Heart left ventricle (tissue), 16 donors: Measurements from ENCODE around the gene TPX2. TPM values are rescaled to one million over a fixed set of nuclear protein-coding genes. Genes with fewer than 3 reads are reported as not detected.
A peak's percentile ranks its signal among the peaks of the same experiment; 100 is the strongest.

Experiments used
- ATAC-seq, 4 donors: fragments of 200-7000 bp; cut with Tn5 transposase; one replicate each; pipeline ENCODE4 v1.9.1; 2020 to 2022; ENCODE audit warnings: moderate library complexity in 4 of 4, mild to moderate bottlenecking in 3 of 4, moderate number of reproducible peaks in 1 of 4
- DNase-seq, 5 donors: peaks; one replicate each; pipeline ENCODE4 v3.0.0-alpha.2; 2020
- H3K27ac ChIP-seq, 12 donors: fragments of 200-600 bp; sonication (generic) in 4 of 12; one replicate each; pipeline versions ENCODE4 v1.5.0 to v1.8.0; 2016 to 2022; ENCODE audit warnings: mild to moderate bottlenecking in 2 of 12
- H3K27me3 ChIP-seq, 9 donors: fragments of 200-600 bp; sonication (generic) in 2 of 9; one replicate each; pipeline versions ENCODE4 v1.5.1 to v1.8.0; 2016 to 2022; ENCODE audit warnings: mild to moderate bottlenecking in 3 of 9
- H3K36me3 ChIP-seq, 9 donors: fragments of 200-600 bp; sonication (generic) in 2 of 9; one replicate each; pipeline versions ENCODE4 v1.5.0 to v1.8.0; 2018 to 2022; ENCODE audit warnings: mild to moderate bottlenecking in 2 of 9
- H3K4me1 ChIP-seq, 12 donors: fragments of 200-600 bp; sonication (generic) in 4 of 12; one replicate each; pipeline versions ENCODE4 v1.5.0 to v1.8.0; 2016 to 2022; ENCODE audit warnings: mild to moderate bottlenecking in 3 of 12
- H3K4me3 ChIP-seq, 12 donors: fragments of 200-600 bp; sonication (generic) in 4 of 12; one replicate each; pipeline versions ENCODE4 v1.5.0 to v1.8.0; 2017 to 2022; ENCODE audit warnings: mild to moderate bottlenecking in 9 of 12, moderate library complexity in 4 of 12
- H3K9me3 ChIP-seq, 12 donors: fragments of 200-600 bp; sonication (generic) in 4 of 12; one replicate each; pipeline versions ENCODE4 v1.5.0 to v1.8.0; 2016 to 2022; ENCODE audit warnings: mild to moderate bottlenecking in 1 of 12
- CTCF ChIP-seq, 12 donors: fragments of 200-600 bp; sonication (generic) in 4 of 12; IDR thresholded peaks; one replicate each; pipeline versions ENCODE4 v1.5.0 to v1.8.0; 2018 to 2022; ENCODE audit warnings: antibody characterized with exemption in 12 of 12, mild to moderate bottlenecking in 5 of 12
- POLR2A ChIP-seq, 2 donors: fragments of 450-650 bp; IDR thresholded peaks; one replicate each; pipeline ENCODE4 v1.6.1; 2017; ENCODE audit warnings: antibody characterized with exemption in 2 of 2, mild to moderate bottlenecking in 2 of 2, moderate library complexity in 2 of 2
- WGBS, 4 donors: extraction: QIAGEN DNeasy Blood & Tissue Kit in 2 of 4; methylation state at CpG; one replicate each; pipeline versions ENCODE4 v1.1.5 to v1.1.7; 2013 to 2018; 5-methylcytosine and 5-hydroxymethylcytosine counted together
- intact Hi-C, 10 donors: fragments of 100-400 bp; cut with DNase I; formaldehyde crosslinking; loops; one replicate each; pipeline versions ENCODE4 v1.11.1 to v1.14.2; 2022
- polyA plus RNA-seq, 2 donors: library from polyadenylated mRNA; stranded (reverse); fragments of 200-250 nt; gene quantifications; one replicate each; pipeline ENCODE4 v1.2.3, GENCODE V29; 2013
- total RNA-seq, 9 donors: library from RNA; depleted of rRNA in 2 of 9; stranded (reverse); fragments of >200 nt in 2 of 9; fragmentation: NEBNext Ultra II Directional in 3 of 9; extraction: Animal tissue kit (Norgen Biotek cat#: 25700) in 3 of 9; gene quantifications; one replicate each; pipeline versions ENCODE4 v1.1.0 to v1.2.4, GENCODE V29; 2016 to 2023
- donor health status: ischemic (EF 13 %, LVEDD 7.1; RV severe dilation, severe dysfunction).
- donor health status: healthy with polysubstance abuse.
- donor health status: DM: no; HTN: yes; CAD: no.
- donor health status: DM: no; HTN: no; CAD: no.
- donor health status: ischemic (EF 25% LVEDD 6.9; RV normal size, moderate dysfunction).
- donor health status: ischemic (EF 25% LVEDD 5.7; RV mildly dilated, moderate dysfunction).
- donor health status: healthy.
- donor health status: DM: yes; HTN: yes; CAD: no.
- donor health status: ischemic (EF 35%, LVEDD 5.7; RV mildly dilated, moderate dysfunction).
- donor health status: nonischemic (EF 11% LVEDD 7.7; RV severe dilation, severe dysfunction).
- donor health status: DM: yes; HTN: yes; CAD: no.
- donor health status: PGD.
- donor health status: ischemic (EF 29% LVEDD 5.4; RV normal size, mild dysfunction).
- donor health status: nonischemic (EF 23%, LVEDD 6.1; RV moderate dilation, normal function).

The TPX2 gene
- total and polyA plus RNA-seq, 11 donors, result 0.04 to 15.2 (median 0.77) TPM

GRCh38 chr20:31820228-31820627 is 81.1 kb downstream of the TPX2 start:
- 80 to 100% (median 81%) methylated on average over 1 to 6 of the region's 6 CpGs for WGBS, 4 donors
- H3K4me3 ChIP-seq, result no peak overlapping the region
- DNase-seq (no peak), ATAC-seq (no peak)
- H3K4me1 ChIP-seq, result peaks cover 0 to 30% (median 11%) of the 10 kb centered on the region in 12 donors
- H3K27ac ChIP-seq, result no peak overlapping the region
- no peaks in the 10 kb centered on the region for H3K9me3 ChIP-seq
- no peaks in the 10 kb centered on the region for H3K27me3 ChIP-seq
- no peaks in the 10 kb centered on the region for H3K36me3 ChIP-seq
- intact Hi-C loops, result loop anchor here in 9 of 10 donors (5.0 to 10.0 kb wide), 9 partner anchors 132 to 835 kb away; partner anchors contain the start of gene PDRG1 (in 2 of the 9)
- no peak for TF ChIP-seq POLR2A (IDR thresholded peaks at IDR 0.05)
- TF ChIP-seq CTCF (IDR thresholded peaks at IDR 0.05), result no peak

GRCh38 chr20:31821427-31821826 is 82.3 kb downstream of the TPX2 start:
- DNase-seq (peak in 1 of 5 donors; percentile 26), ATAC-seq (no peak)
- peaks cover 0 to 21% (median 5%) of the 10 kb centered on the region in 12 donors for H3K4me1 ChIP-seq
- no peak overlapping the region for H3K27ac ChIP-seq
- H3K9me3 ChIP-seq, result no peaks in the 10 kb centered on the region
- no peak overlapping the region for H3K4me3 ChIP-seq
- WGBS, 4 donors, result 53 to 70% (median 62%) methylated on average over 5 of the region's 5 CpGs
- no peaks in the 10 kb centered on the region for H3K36me3 ChIP-seq
- H3K27me3 ChIP-seq, result no peaks in the 10 kb centered on the region
- TF ChIP-seq POLR2A (IDR thresholded peaks at IDR 0.05) (no peak), CTCF (IDR thresholded peaks at IDR 0.05) (no peak)
- intact Hi-C loops, result loop anchor here in 9 of 10 donors (5.0 to 10.0 kb wide), 9 partner anchors 131 to 833 kb away; partner anchors contain the start of gene PDRG1 (in 2 of the 9)

GRCh38 chr20:31822421-31823330 is 83.6 kb downstream of the TPX2 start:
- 7 to 8% (median 7%) methylated on average over 14 to 29 of the region's 29 CpGs for WGBS, 4 donors
- TF ChIP-seq CTCF (IDR thresholded peaks at IDR 0.05), result peak; percentile 97 to 100 (median 99)
- peak in 1 of 2 donors; percentile 14 for TF ChIP-seq POLR2A (IDR thresholded peaks at IDR 0.05)
- no peak overlapping the region for H3K4me3 ChIP-seq
- ATAC-seq, result peak; percentile 75 to 90 (median 82)
- no peaks in the 10 kb centered on the region for H3K9me3 ChIP-seq
- no peaks in the 10 kb centered on the region for H3K36me3 ChIP-seq
- peaks cover 0 to 21% (median 5%) of the 10 kb centered on the region in 12 donors for H3K4me1 ChIP-seq
- intact Hi-C loops, result loop anchor here (1.0 to 10.0 kb wide), 16 partner anchors 24 to 832 kb away; partner anchors contain the start of gene PDRG1 (in 4 of the 10)
- peak; percentile 81 to 91 (median 89) for DNase-seq
- H3K27me3 ChIP-seq, result no peaks in the 10 kb centered on the region
- peak overlapping the region in 9 of 12 donors; percentile 7 to 66 (median 24) for H3K27ac ChIP-seq
